Suppressor macrophage treated with lipopolysaccharide for 4 hours (primary cell): ENCODE measurements around the gene UGT1A4.

ENCODE experiments used
- DNase-seq: peaks from one replicate; pipeline ENCODE4 v3.0.0-alpha.2; 2020

Gene UGT1A4

DNA sequence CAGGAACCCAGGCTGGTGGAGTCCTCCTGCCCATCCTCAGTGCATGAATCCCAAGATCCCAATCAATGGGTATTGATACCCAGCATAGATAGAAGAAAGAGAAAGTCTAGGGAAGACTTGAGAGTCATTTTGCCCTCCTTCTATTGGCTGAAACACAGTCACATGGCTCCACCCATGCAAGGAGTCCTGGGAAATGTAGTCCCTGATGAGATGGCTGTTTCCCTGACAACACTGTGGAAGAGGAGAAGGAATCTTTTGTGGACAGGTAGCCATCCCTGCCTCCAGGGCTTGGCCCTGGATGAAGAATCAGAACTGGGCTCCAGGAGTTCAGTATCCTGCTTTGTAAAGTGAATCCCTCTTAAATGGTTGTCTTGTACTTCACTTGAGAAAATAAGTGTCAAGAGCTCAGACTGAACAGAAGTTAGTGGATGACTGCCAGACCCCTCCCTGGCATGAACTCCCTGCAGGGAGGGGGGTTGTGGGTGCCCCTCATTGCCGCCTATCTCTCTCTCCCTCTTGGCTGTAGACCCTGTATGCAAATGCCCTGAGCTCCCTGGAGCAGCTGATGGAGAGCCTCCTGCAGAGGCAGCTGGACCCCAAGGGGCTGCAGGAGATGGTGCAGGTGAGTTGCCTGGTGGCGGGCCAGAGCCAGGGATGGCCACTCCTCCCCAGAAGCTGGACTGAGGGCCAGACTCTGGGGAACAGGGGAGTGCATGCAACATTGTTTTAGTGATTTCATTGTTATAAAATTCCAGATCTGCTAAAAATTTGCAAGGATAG is 95.7 kb downstream of the UGT1A4 start:
- no peak for DNase-seq

DNA sequence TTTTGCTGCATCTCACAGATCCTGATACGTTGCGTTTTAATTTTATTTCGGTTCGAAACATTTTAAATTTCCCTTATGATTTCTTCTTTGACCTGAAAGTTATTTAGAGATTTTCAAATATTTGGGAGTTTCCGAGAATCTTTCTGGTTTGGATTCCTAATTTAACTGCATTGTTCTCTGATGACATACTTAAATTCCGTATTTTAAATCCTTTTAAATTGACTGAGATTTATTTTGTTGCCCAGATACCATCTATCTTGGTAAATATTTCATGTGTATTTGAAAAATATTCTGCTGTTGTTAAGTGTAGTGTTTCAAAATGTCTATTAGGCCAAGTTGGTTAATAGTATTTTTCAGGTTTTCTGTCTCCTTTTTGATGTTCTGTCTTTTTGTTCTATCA is 97.3 kb downstream of the UGT1A4 start:
- DNase-seq = no peak

DNA sequence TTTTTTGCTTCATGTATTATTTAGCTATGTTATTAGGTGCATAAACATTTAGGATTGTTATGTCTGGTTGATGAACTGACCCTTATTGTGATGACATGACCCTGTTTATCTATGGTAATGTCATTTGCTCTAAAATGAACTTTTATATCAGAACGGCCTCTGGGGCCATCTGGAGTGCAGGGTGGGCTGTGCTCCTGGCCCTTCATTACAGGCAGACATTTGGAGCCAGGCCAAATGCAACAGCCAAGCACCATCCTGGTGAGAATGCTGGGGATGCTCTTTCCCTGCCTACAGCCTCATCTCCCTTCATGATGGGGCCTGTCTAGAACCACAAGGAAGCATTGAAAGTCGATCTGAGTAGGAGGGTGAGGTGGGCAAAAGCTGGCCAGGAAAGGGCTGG is 97.8 kb downstream of the UGT1A4 start:
- DNase-seq = no peak

DNA sequence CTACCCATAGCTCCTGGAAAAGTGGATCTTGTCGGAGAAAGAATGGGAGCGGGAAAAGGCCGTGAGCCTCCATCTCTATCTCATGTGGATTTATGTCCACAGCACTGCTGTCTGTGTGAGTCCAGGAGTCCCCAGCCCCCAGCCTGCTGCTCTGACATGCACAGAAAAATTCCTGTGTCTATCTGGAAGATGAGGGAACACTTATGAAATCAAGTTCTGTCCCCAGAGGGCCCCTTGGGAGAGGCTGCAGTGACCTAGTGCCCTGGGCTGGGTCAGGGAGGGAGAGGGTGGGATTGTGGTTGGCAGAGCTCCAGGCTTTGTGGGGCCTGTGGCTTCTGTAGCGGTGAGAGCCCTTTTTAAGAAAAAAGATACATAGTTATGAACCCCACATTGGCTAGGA is 98.2 kb downstream of the UGT1A4 start:
- DNase-seq = no peak

DNA sequence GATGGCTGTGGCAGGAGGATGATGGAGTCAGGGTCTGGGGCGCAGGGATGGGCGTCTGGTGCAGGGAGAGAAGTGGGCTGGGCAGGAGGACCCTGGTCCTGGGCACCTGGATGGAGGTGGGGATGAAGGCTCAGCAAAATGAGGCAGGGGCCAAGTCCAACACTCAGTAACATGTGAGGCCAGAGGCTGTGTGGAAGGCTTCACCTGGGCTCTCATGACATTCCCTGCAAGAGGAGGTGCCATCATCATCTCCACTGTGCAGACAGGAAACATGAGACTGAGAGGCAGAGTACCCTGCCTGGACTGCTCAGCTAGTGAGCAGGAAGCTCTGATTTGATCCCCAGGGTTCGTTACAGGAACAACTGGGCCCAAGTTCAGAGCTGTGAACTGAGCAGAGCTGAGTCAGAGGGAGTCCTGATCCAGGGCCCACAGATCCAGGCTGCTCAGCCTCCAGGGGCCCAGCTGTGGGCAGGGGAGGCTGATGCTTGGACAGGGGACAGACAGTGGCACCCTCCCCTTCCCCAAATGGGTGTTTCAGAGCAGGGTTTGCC is 98.9 kb downstream of the UGT1A4 start:
- DNase-seq = no peak

DNA sequence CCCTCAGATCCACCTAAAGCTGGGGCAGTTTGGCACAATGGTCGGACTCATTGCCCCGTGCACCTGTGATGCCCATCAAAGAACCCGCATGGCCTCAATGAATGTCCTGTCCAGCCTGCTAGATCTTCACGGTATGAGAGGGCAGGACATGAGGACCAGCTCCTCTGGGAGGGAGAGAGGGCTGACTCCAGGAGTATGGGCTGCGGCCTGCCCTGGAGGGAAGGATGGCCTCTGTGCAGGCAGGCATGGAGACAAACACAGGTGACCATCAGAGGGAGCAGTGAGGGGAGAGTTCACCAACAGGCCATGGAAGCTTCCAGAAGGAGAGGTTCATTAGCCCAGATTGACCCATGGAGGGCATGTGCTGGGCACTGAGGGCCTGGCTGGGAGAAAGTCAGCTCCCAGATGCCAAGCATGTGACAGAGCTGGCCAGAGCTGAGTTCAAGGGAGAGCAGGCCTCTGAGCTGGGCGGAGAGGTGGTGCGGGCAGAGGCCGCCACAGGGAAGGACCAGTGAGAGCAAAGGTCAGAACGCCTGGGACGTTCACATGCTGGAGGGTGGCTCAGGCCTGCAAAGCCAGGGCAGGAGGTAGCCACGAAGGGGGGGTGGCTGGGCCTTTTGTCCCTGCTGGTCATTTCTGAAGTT is 99.6 kb downstream of the UGT1A4 start:
- DNase-seq = no peak

DNA sequence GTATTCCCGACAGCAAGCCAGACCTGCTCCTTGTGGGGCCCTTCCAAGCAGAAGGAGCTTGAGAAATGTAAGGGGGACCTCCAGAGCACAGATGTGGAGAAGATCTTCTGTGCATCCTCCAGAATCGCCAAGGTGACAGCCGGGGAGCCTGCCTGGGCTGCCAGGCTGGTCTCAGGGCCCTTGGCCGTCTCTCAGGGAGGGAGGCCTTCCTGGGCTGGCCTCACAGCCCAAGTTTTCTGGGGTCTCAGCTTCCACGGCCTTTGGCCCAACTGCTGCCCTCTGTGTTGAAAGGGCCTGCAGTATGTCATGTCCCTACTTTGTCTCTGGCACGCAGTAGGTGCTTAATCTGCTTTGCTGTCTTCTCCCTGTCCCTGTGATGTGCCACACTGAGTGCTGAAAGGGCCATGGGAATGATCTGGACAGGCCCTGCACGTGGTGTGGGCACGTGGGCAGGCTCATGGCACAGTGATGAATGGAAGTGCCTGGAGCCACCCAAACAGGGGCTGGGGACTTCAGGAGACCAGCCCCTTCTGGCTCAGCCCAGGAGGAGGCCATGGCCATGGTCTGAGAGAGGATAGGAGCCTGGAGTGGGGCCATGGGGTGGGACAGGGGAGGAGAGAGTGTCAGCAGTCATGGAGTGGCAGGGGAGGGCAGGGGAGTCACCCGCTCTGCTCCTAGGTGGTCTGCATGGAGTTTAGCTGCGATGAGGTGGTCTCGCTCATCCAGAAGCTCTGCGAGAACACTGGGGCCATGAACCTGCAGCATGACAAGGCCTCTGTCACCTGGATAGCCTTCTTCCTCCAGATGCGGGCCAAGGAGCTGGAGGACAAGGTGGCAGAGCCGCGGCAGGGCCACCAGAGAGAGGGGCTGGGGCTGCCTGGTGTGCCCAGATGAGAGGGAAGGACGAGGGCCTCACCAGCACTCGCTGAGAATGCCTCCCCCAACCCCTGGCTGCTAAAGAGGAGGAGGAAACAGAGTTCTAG is 100.4 kb downstream of the UGT1A4 start:
- no peak for DNase-seq

DNA sequence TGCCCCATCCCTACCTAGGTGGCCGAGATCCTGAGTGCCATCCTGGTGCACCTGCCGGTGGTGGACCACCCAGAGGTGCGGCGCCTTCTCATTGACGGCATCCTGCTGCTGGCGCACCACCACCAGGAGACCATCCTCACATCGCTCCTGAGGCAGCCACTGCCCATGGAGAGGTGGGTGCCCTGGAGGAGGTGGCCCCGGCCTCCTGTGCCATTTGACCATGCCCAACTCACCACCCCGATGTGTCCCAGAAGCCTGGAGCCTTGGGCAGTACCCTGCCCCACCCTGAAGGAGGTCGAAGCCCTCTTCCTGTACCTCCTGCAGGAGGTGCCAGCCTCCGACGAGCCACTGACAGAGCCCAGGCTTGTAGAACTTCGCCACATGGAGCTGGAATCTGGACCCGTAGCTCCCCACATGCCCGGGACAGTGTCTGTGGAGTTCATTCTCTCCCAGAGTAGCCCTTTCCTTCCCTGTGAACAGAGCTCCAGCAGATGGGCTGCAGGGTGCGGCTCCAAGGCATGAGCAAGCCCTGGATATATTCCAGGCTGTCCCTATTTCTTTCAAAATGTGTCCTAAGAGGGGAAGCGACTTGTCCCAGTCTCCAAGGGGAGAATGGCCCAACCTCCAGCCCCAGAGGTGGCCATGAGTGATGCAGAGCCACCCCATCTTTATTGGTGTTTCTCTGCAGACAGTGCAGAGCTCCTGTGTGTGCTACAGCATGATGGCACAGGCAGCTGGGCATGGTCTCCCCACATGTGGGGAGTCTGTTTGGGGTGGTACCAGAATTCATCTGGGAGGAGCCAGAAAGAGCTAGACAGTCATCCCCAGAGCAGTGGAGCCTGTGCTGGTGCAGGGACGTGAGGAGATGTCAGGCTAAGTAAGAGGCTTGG is 101.6 kb downstream of the UGT1A4 start:
- DNase-seq = no peak

DNA sequence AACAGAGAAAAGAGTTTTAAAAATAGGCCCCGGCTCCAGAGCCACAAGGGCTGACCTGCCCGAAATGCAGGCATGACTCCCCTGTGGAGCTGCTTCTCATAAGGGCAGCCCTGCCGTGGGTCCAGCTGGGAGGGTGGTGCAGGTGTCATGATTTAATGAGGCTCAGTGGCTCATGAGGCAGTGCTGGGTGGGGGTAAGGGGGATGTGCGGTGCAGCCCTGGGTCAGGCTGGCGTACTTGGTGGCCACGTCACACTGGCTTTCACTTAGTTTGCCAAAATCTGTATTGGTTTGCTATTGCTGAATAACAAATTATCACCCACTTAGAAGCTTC is 102.2 kb downstream of the UGT1A4 start:
- DNase-seq = no peak

DNA sequence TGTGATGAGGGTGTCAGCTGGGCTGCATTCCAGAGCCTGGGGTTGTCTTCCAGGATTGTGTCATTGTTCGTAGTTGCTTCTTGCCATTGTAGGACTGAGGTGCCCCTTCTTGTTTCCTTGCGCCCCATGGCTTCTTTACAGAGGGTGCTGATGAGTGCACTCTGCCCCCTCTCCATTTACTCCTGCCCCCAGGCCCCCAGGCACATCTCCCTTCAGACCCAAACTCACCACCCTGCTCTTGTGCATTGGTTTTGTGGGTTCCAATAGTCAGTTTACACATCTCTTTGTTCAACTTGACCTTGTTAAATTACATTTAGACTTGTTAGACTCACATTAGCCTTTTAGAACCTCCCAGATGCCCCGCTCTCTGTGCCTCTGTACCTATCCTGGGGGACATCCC is 102.7 kb downstream of the UGT1A4 start:
- no peak for DNase-seq

DNA sequence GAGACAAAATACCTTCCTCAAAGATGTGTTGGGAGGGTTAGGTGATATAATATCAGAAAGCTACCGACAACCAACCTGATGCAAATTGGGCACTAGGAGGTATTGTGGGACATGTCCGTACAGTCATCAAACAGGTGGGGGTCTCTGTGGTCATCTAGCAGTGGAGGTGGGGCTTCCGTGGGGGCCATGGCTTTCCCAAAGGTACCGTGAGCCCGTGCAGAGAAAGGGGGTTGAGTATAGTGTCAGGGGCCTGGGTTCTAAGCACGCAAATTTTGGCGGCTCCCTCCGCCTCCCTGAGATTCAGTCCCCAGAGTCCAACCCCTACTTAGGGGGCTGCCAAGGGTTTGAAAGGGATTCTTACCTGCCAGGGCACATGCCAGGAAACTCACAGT is 103.2 kb downstream of the UGT1A4 start:
- DNase-seq = no peak

DNA sequence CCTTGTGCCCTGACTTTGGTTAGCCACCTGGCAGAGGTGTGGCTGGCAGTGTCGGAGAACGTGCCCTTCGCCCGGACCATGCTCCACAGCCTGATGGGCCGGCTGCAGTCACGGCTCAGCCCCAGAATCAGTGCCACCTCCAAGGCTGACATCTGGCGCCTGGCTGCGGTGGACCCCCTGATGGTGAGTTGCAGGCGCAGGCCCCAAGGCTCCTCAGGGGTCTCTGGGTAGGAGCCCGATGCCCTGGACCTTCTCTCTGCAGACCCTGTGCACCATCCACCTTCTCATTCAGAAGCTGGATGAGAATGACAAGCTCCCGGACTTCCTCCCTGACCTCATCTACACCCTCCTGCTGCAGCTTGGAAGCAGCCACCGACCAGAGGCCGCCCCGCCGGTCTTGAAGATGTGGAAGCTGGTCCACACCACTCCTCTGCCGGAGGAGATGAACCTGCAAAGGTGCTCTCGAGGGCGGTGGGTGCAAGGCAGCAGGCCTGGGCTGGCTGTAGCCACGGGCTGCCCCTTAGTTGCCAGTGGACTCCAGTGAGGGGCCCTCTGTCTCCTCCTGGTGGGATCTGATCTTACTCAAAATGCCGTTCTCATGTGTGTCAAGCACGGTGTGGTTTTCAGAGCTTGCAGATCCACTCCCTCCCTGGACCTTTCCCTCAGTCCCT is 103.7 kb downstream of the UGT1A4 start:
- DNase-seq = no peak
